Mucosa of rectum (tissue), 2 donors: ENCODE measurements around the gene DIPK1A.

ENCODE experiments used
- H3K27ac ChIP-seq, 2 donors: one replicate each; pipeline ENCODE4 v1.7.0; 2013; ENCODE audit warnings: inconsistent platforms in 2 of 2, low read depth in 2 of 2, low read length in 2 of 2
- H3K27me3 ChIP-seq, 2 donors: one replicate each; pipeline ENCODE4 v1.7.0; 2013; ENCODE audit warnings: low read length in 2 of 2; ENCODE audit not compliant: control insufficient read depth in 2 of 2, insufficient read depth in 2 of 2
- H3K36me3 ChIP-seq, 2 donors: one replicate each; pipeline ENCODE4 v1.7.0; 2013; ENCODE audit warnings: low read length in 2 of 2; ENCODE audit not compliant: control insufficient read depth in 2 of 2, insufficient read depth in 2 of 2
- H3K4me1 ChIP-seq, 2 donors: one replicate each; pipeline ENCODE4 v1.7.0; 2013; ENCODE audit warnings: low read length in 2 of 2, mild to moderate bottlenecking in 1 of 2; ENCODE audit not compliant: control insufficient read depth in 2 of 2, insufficient read depth in 2 of 2
- H3K4me3 ChIP-seq, 2 donors: one replicate each; pipeline ENCODE4 v1.7.0; 2013; ENCODE audit warnings: low read length in 2 of 2
- H3K9ac ChIP-seq, 2 donors: one replicate each; pipeline ENCODE4 v1.7.0; 2013; ENCODE audit warnings: low read length in 2 of 2, low read depth in 1 of 2, mild to moderate bottlenecking in 1 of 2
- H3K9me3 ChIP-seq, 2 donors: one replicate each; pipeline ENCODE4 v1.7.0; 2013; ENCODE audit warnings: low read length in 2 of 2; ENCODE audit not compliant: control insufficient read depth in 2 of 2
- donor health status: healthy.
- donor health status: Normal muscosa, but diverticular disease.

The DIPK1A gene

DNA sequence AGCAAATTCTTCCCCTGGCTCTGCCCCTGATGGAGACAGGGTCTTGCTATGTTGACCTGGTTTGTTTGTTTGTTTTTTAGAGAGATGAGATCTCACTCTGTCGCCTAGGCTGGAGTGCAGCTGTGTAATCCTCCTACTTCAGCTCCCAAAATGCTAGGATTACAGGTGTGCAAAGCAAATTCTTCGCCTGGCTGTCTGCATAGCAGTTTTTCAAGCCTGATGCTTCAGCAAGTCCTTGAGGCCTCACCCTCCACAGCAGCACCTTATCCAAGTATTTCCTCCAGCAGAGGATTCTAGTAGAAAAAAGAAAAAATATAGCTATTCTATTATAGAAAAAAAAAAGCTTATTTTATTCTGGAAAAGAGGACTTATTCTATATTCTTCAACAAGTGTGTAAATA lies 144.5 kb downstream of the DIPK1A start:
- no peak overlapping the region for H3K4me3 ChIP-seq
- H3K4me1 ChIP-seq: peaks cover 10 to 18% of the 10 kb centered on the region in 2 donors
- H3K27ac ChIP-seq: peak overlapping the region; percentile 67 to 71
- H3K9me3 ChIP-seq: no peaks in the 10 kb centered on the region
- H3K36me3 ChIP-seq: no peaks in the 10 kb centered on the region
- no peaks in the 10 kb centered on the region for H3K27me3 ChIP-seq
- H3K9ac ChIP-seq: peak overlapping the region in 1 of 2 donors; percentile 32

DNA sequence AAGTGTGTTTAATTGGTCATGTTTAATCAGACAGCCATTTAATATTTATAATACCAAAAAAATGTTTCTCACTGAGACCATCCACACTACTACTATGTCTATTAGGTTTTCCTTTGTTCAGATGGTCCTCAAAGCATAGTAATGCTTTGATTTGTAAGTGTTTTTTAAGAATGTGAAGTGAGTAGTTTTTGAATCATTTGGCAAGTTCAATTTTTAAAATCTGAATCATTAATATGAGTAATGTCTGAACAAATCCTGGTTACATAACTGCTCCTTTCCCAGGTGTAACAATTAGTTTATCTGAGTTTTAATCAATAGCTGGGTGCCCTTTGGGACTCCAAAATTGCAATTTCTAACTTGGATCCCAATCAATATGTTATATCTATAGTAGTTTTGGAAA lies 152.9 kb downstream of the DIPK1A start:
- H3K36me3 ChIP-seq: no peaks in the 10 kb centered on the region
- no peak overlapping the region for H3K27ac ChIP-seq
- peaks cover 5 to 6% of the 10 kb centered on the region in 2 donors for H3K4me1 ChIP-seq
- H3K9ac ChIP-seq: no peak overlapping the region
- no peaks in the 10 kb centered on the region for H3K9me3 ChIP-seq
- H3K4me3 ChIP-seq: no peak overlapping the region
- H3K27me3 ChIP-seq: no peaks in the 10 kb centered on the region

DNA sequence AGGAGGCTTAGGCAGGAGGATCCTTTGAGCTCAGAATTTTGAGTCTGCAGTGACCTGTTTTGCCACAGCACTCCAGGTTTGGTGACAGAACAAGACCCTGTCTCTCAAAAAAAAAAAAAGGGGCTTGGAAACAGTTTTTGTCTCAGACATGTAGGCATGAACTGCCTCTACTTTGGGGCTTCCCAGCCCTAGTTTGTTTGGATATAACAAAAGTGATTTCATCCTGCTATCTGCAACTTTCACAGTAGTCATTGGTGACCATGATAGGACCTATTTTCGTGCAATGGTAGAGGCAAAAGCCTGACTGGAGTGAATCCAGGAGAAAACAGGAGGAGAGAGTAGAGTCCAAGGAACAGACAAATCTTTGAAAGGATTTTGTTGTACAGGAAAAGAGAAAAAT lies 156.0 kb downstream of the DIPK1A start:
- Histone ChIP-seq H3K36me3 (no peaks in the 10 kb centered on the region), H3K4me1 (peaks cover 5 to 6% of the 10 kb centered on the region in 2 donors), H3K9ac (no peak overlapping the region), H3K27me3 (no peaks in the 10 kb centered on the region), H3K9me3 (no peaks in the 10 kb centered on the region), H3K4me3 (peak overlapping the region in 1 of 2 donors; percentile 44), H3K27ac (peak overlapping the region; percentile 43 to 62)

DNA sequence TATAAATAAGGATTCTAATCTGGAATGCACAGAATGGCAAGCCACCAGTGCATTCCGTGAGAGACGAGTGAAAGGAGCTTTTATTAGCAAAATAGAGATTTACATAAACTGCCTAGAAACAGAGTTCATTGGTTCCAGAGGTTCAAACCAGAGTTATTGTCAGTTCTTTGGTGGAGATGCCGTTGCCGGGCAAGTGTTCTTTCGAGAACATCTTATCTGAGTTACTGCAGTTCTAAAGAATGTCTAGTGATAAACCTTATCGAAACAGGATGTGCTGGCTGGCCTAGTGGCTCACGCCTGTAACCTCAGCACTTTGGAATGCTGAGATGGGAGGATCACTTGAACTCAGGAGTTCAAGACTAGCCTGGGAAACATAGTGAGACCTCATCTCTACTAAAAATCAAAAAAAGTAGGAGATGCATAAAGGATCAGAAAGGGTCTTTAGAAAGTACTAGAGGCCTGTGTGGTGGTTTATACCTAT lies 156.5 kb downstream of the DIPK1A start:
- Histone ChIP-seq H3K27ac (peak overlapping the region; percentile 43 to 62), H3K36me3 (no peaks in the 10 kb centered on the region), H3K27me3 (no peaks in the 10 kb centered on the region), H3K9ac (no peak overlapping the region), H3K4me3 (peak overlapping the region in 1 of 2 donors; percentile 44), H3K9me3 (no peaks in the 10 kb centered on the region), H3K4me1 (peaks cover 5 to 6% of the 10 kb centered on the region in 2 donors)

- Histone ChIP-seq H3K36me3 (no peaks in the 10 kb centered on the region), H3K4me3 (no peak overlapping the region), H3K27me3 (no peaks in the 10 kb centered on the region), H3K4me1 (peaks cover 5 to 6% of the 10 kb centered on the region in 2 donors), H3K9me3 (no peaks in the 10 kb centered on the region), H3K27ac (no peak overlapping the region), H3K9ac (no peak overlapping the region)
These were observed 157.9 kb downstream of the DIPK1A start for GRCh38 chr1:92803140-92803887.

- Histone ChIP-seq H3K9ac (no peak overlapping the region), H3K36me3 (no peaks in the 10 kb centered on the region), H3K9me3 (no peaks in the 10 kb centered on the region), H3K27me3 (no peaks in the 10 kb centered on the region), H3K27ac (no peak overlapping the region), H3K4me1 (no peaks in the 10 kb centered on the region), H3K4me3 (no peak overlapping the region)
These were observed 163.3 kb downstream of the DIPK1A start for GRCh38 chr1:92797961-92798360.

DNA sequence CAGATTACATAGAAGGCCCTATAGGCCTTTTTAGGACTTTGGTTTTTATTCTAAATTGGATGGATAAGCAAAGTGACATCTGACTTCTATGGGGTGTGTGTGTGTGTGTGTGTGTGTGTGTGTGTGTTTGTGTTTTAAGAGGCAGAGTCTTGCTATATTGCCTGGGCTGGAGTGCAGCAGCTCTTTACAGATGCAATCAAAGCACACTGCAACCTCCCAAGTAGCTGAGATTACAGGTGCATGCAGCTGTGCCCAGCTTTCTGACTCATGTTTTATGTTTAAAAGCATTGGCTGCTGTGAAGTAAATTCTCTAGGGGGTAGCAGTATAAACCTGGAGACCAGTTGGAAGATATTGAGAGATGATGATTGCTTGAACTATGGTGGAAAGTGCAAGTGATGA lies 164.0 kb downstream of the DIPK1A start:
- Histone ChIP-seq H3K27ac (no peak overlapping the region), H3K4me1 (peaks cover 0 to 4% of the 10 kb centered on the region in 2 donors), H3K36me3 (no peaks in the 10 kb centered on the region), H3K9ac (no peak overlapping the region), H3K4me3 (no peak overlapping the region), H3K9me3 (no peaks in the 10 kb centered on the region), H3K27me3 (no peaks in the 10 kb centered on the region)

DNA sequence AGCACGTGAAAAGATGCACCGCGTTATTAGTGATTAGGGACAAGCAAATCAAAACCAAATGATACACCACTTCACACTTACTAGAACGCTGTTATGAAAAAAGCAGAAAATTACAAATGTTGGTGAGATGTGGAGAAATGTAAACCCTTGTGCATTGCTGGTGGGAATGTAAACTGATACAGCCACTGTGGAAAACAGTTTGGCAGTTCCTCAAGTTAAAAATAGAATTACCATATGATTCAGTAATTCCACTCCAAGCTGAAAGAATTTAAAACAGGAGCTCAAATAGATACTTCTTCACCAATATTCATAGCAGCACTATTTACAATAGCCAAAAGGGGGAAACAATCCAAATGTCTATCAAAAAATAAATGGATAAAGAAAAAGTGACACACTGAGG lies 166.1 kb downstream of the DIPK1A start:
- Histone ChIP-seq H3K9ac (no peak overlapping the region), H3K27ac (no peak overlapping the region), H3K27me3 (no peaks in the 10 kb centered on the region), H3K36me3 (no peaks in the 10 kb centered on the region), H3K4me3 (no peak overlapping the region), H3K9me3 (no peaks in the 10 kb centered on the region), H3K4me1 (peaks cover 0 to 5% of the 10 kb centered on the region in 2 donors)

DNA sequence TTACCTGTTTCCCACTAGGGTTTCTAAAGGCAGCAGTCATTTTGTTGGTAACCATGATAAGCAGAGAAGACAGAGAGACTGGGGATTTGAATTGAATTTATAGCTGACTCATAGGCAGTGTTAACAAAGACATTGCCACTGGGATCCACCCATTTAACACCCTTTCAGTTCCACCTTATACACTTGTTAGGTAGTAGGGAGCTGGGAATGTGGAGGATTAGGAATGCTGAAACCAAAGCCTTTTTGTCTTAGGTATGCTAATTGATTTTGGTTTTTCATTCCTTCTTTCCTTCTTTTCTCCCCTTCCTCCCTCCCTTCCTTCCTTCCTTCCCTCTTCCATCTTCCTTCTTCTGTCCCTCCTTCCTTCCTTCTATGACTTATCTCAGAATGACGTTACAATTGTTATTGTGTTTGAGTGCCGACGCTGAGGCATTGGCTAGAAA lies 168.9 kb downstream of the DIPK1A start:
- Histone ChIP-seq H3K4me1 (peaks cover 0 to 5% of the 10 kb centered on the region in 2 donors), H3K9ac (no peak overlapping the region), H3K9me3 (no peaks in the 10 kb centered on the region), H3K27me3 (no peaks in the 10 kb centered on the region), H3K27ac (peak overlapping the region in 1 of 2 donors; percentile 2), H3K36me3 (no peaks in the 10 kb centered on the region), H3K4me3 (peak overlapping the region in 1 of 2 donors; percentile 28)
